Endothelial cell of umbilical vein (primary cell): ENCODE measurements around the gene BSG. TPM values are rescaled to one million over a fixed set of nuclear protein-coding genes. Genes with fewer than 3 reads are reported as not detected.

Source experiments
- BruUV-seq: library from RNA; stranded (reverse); fragments of 400-500 nt; replicated peaks from 2 replicates; lab custom pipeline; 2021; lab: Mats Ljungman, UMichigan
- CTCF ChIA-PET: fragments of 300-600, 350-600 bp; sonication (Branson Sonifier 250); formaldehyde crosslinking; loops from one replicate; lab custom pipeline; 2021; ENCODE audit warnings: antibody characterized with exemption, inconsistent platforms; lab: Charles Lee
- POLR2A ChIA-PET: fragments of 300-600, 350-600 bp; sonication (Branson Sonifier 250); formaldehyde crosslinking; loops from one replicate; lab custom pipeline; 2021; ENCODE audit warnings: antibody characterized with exemption, inconsistent platforms; lab: Charles Lee
- DNase-seq: peaks from one replicate; pipeline ENCODE4 v3.0.0-alpha.2; 2011; ENCODE audit warnings: low read depth, low spot score
- FAIRE-seq: peaks from 2 replicates; lab custom pipeline; 2011; peaks lifted over from hg19 to GRCh38; lab: Jason Lieb, UNC
- H2AFZ ChIP-seq: 2 replicates; pipeline ENCODE4 v1.6.0; 2012; ENCODE audit warnings: low read depth, low read length, control low read depth, inconsistent platforms
- H3K27ac ChIP-seq: 2 replicates; pipeline ENCODE4 v1.5.1; 2011; ENCODE audit warnings: low read depth, mild to moderate bottlenecking, control low read depth, low read length, moderate library complexity; ENCODE audit not compliant: insufficient read depth
- H3K27me3 ChIP-seq, 2 experiments: 2 replicates each; pipeline versions ENCODE4 v1.6.0 to v1.6.1; 2011; ENCODE audit warnings: low read length in 2 of 2, mixed read lengths in 1 of 2; ENCODE audit not compliant: control insufficient read depth in 2 of 2, insufficient read depth in 2 of 2
- H3K36me3 ChIP-seq, 2 experiments: 2 replicates in 1 of 2; 3 replicates in 1 of 2; pipeline ENCODE4 v1.5.1; 2011; ENCODE audit warnings: low read length in 2 of 2, mild to moderate bottlenecking in 1 of 2, moderate library complexity in 1 of 2; ENCODE audit not compliant: control insufficient read depth in 2 of 2, insufficient read depth in 2 of 2; ENCODE audit errors: extremely low read depth in 1 of 2
- H3K4me1 ChIP-seq: 3 replicates; pipeline ENCODE4 v1.5.1; 2011; ENCODE audit warnings: mild to moderate bottlenecking, low read length; ENCODE audit not compliant: control insufficient read depth, insufficient read depth; ENCODE audit errors: extremely low read depth
- H3K4me2 ChIP-seq: 2 replicates; pipeline ENCODE4 v1.6.1; 2011; ENCODE audit warnings: low read length, control low read depth, mixed read lengths; ENCODE audit not compliant: insufficient read depth
- H3K4me3 ChIP-seq, 3 experiments: fragments of 200-600 bp in 1 of 3; sonication (generic), shearing (Covaris generic) in 1 of 3; replicated peaks in 1 of 3; 2 replicates each; pipeline ENCODE4 v1.5.1; 2011 to 2016; ENCODE audit warnings: control low read depth in 3 of 3, low read length in 3 of 3, mild to moderate bottlenecking in 2 of 3, inconsistent platforms in 1 of 3, low read depth in 1 of 3, moderate library complexity in 1 of 3; ENCODE audit not compliant: insufficient read depth in 1 of 3
- H3K79me2 ChIP-seq: 2 replicates; pipeline ENCODE4 v1.6.0; 2012; ENCODE audit warnings: low read length, inconsistent platforms; ENCODE audit not compliant: control insufficient read depth, insufficient read depth
- H3K9ac ChIP-seq: replicated peaks from 2 replicates; pipeline ENCODE3; 2011; ENCODE audit warnings: low read length, control low read depth; ENCODE audit not compliant: insufficient read depth; ENCODE audit errors: extremely low read depth
- H3K9me1 ChIP-seq: replicated peaks from 3 replicates; pipeline ENCODE4 v1.6.0; 2011; ENCODE audit warnings: mild to moderate bottlenecking, low read length; ENCODE audit not compliant: control insufficient read depth, insufficient read depth; ENCODE audit errors: extremely low read depth
- H3K9me3 ChIP-seq: replicated peaks from 2 replicates; pipeline ENCODE4 v1.5.1; 2012; ENCODE audit warnings: low read length, inconsistent platforms; ENCODE audit not compliant: control insufficient read depth, insufficient read depth
- H4K20me1 ChIP-seq: replicated peaks from 2 replicates; pipeline ENCODE3; 2011; ENCODE audit warnings: mild to moderate bottlenecking, low read length; ENCODE audit not compliant: control insufficient read depth, insufficient read depth; ENCODE audit errors: extremely low read depth
- EZH2 ChIP-seq: IDR thresholded peaks from 2 replicates; pipeline ENCODE4 v1.6.1; 2012; ENCODE audit warnings: borderline replicate concordance, low read depth, mild to moderate bottlenecking, moderate library complexity, low read length, inconsistent platforms; ENCODE audit not compliant: severe bottlenecking
- FOS ChIP-seq: IDR thresholded peaks from 2 replicates; pipeline ENCODE4 v1.6.1; 2011; ENCODE audit warnings: mild to moderate bottlenecking, low read length, moderate library complexity, borderline replicate concordance; ENCODE audit not compliant: insufficient read depth
- GATA2 ChIP-seq: IDR thresholded peaks from 2 replicates; pipeline ENCODE4 v1.7.0; 2011; ENCODE audit warnings: low read depth, mild to moderate bottlenecking, moderate library complexity, mixed read lengths, low read length; ENCODE audit not compliant: insufficient read length, insufficient read depth
- JUN ChIP-seq: IDR thresholded peaks from 2 replicates; pipeline ENCODE4 v1.6.1; 2011; ENCODE audit warnings: borderline replicate concordance, low read depth; ENCODE audit not compliant: insufficient read length, insufficient read depth
- MYC ChIP-seq: IDR thresholded peaks from one replicate; pipeline ENCODE4 v1.6.1; 2011; ENCODE audit warnings: mild to moderate bottlenecking, low read depth, low read length
- POLR2A ChIP-seq: IDR thresholded peaks from 2 replicates; pipeline ENCODE4 v1.6.1; 2012; ENCODE audit warnings: low read depth, mild to moderate bottlenecking, control low read depth, low read length
- POLR2AphosphoS5 ChIP-seq: IDR thresholded peaks from 2 replicates; pipeline ENCODE4 v1.6.1; 2012; ENCODE audit warnings: low read depth, mild to moderate bottlenecking, control low read depth, low read length, moderate library complexity; ENCODE audit not compliant: insufficient read depth
- dilution Hi-C: fragments of 300-500 bp; cut with MboI; formaldehyde crosslinking; loops from one replicate; pipeline ENCODE4 v1.15.0; 2019; ENCODE audit warnings: low sequenced_read_pairs; ENCODE audit not compliant: extremely low pct_ligation_motif_present
- intact Hi-C: fragments of 100-400 bp; cut with micrococcal nuclease; formaldehyde crosslinking; loops from one replicate; pipeline ENCODE4 v1.10.0; 2022
- polyA plus RNA-seq, 4 experiments: library from polyadenylated mRNA; depleted of rRNA in 3 of 4; stranded (reverse) in 3 of 4; unstranded in 1 of 4; fragments of >200 nt; gene quantifications; 2 replicates each; pipeline versions ENCODE4 v1.2.1 to v1.2.3, GENCODE V29; 2011 to 2012; ENCODE audit warnings: missing spikeins in 1 of 4
- total RNA-seq: library from RNA; stranded (reverse); gene quantifications from 2 replicates; pipeline ENCODE4 v1.2.3, GENCODE V29; 2021
- TF ChIP-seq, protein P1 (sequence below): IDR thresholded peaks from 2 replicates; pipeline ENCODE4 v1.6.1; 2011; ENCODE audit not compliant: insufficient read depth, insufficient read length
- TF ChIP-seq, protein P2 (sequence below), 2 donors: IDR thresholded peaks; 1 replicate in 1 of 2; 2 replicates in 1 of 2; pipeline ENCODE4 v1.5.1; 2011; ENCODE audit warnings: low read length in 2 of 2, mild to moderate bottlenecking in 2 of 2, moderate library complexity in 2 of 2, control low read depth in 1 of 2, inconsistent platforms in 1 of 2, low read depth in 1 of 2; ENCODE audit not compliant: insufficient read depth in 1 of 2; ENCODE audit errors: extremely low read depth in 1 of 2

Gene BSG
- total and polyA plus RNA-seq, 2 donors (not counting 3 experiments of a cell fraction or from before 2014, with no cell fraction given), result 485 to 661 TPM

DNA sequence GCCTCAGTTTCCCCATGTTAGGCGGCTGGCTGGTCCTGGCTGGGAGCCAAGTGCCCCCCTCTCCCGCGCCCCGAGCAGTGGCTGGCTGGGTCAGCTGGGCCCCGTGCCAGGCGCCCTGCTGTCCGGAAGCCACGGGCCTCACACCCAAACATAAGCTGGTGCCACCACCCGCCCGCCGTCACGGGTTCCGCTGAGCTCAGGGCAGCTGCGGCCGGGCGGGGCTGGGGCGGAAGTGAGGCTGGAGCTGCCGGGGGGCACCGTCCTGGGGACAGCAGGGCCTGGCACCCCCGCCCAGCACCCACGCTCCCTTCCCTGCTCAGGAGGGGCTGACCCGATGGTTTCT is 36.6 kb downstream of the BSG start:
- H3K4me1 ChIP-seq, result peaks cover 8% of the 10 kb centered on the region
- H2AFZ ChIP-seq, result no peak overlapping the region
- no peaks in the 10 kb centered on the region for H3K9me3 ChIP-seq
- ChIA-PET CTCF (interaction anchor here (0.6 to 1.6 kb wide), 2 partner anchors 23 to 25 kb away, joined by 3 to 6 read pairs; no protein-coding TSS in a partner anchor), POLR2A (no interaction called here)
- no peaks in the 10 kb centered on the region for H3K36me3 ChIP-seq
- no peak for FAIRE-seq
- H3K27me3 ChIP-seq, result no peaks in the 10 kb centered on the region
- no peaks in the 10 kb centered on the region for H3K9me1 ChIP-seq
- H3K79me2 ChIP-seq, result no peaks in the 10 kb centered on the region
- H3K4me2 ChIP-seq, result no peak overlapping the region
- no peaks in the 10 kb centered on the region for H4K20me1 ChIP-seq
- dilution Hi-C loops (no loop called here), intact Hi-C loops (no loop called here)
- peak overlapping the region; percentile 7 for H3K27ac ChIP-seq
- H3K9ac ChIP-seq, result no peak overlapping the region
- no peak overlapping the region for H3K4me3 ChIP-seq
- no TSS peak for BruUV-seq
- DNase-seq, result no peak
- TF ChIP-seq POLR2A (no peak), EZH2 (no peak), MYC (no peak), GATA2 (no peak), JUN (no peak), POLR2AphosphoS5 (no peak), FOS (no peak)
- TF ChIP-seq, protein P1, sequence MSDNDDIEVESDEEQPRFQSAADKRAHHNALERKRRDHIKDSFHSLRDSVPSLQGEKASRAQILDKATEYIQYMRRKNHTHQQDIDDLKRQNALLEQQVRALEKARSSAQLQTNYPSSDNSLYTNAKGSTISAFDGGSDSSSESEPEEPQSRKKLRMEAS, result no peak
- TF ChIP-seq, protein P2, sequence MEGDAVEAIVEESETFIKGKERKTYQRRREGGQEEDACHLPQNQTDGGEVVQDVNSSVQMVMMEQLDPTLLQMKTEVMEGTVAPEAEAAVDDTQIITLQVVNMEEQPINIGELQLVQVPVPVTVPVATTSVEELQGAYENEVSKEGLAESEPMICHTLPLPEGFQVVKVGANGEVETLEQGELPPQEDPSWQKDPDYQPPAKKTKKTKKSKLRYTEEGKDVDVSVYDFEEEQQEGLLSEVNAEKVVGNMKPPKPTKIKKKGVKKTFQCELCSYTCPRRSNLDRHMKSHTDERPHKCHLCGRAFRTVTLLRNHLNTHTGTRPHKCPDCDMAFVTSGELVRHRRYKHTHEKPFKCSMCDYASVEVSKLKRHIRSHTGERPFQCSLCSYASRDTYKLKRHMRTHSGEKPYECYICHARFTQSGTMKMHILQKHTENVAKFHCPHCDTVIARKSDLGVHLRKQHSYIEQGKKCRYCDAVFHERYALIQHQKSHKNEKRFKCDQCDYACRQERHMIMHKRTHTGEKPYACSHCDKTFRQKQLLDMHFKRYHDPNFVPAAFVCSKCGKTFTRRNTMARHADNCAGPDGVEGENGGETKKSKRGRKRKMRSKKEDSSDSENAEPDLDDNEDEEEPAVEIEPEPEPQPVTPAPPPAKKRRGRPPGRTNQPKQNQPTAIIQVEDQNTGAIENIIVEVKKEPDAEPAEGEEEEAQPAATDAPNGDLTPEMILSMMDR (IDR thresholded peaks at IDR 0.05; ENCODE audit: extremely low read depth in 1 of 2, insufficient read depth in 1 of 2, low read depth in 1 of 2, low read length in 2 of 2), result no peak
